Measurements from ENCODE around the gene CDH4.

CDH4 gene

DNA sequence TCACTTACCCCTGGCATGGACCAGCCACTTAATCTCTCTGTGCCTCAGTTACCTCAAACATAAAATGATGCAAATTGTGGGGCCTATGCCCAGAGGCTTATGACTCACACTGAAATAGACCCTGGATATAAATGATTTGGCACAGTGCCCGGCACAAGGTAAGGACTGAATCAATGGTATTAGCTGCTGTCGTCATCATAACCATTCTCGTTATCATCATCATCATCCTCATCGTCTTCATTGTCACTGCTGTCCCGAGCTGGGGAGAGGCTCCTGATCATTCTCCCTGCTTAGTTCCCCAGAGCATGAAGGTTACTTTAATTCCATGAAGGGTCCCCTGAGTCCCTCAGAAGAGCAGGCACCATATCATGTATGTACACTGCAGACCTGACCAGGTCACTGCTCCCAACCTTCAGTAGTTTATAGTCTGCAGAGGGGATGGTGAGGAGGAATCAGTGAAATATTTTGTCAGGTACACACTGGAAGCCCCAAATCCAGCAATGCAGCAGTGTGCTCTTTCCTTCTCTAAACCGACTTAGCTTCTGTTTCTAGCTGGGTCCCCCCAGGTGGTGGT, 664.3 kb downstream of the CDH4 start:
- DNase-seq, result no peak

DNA sequence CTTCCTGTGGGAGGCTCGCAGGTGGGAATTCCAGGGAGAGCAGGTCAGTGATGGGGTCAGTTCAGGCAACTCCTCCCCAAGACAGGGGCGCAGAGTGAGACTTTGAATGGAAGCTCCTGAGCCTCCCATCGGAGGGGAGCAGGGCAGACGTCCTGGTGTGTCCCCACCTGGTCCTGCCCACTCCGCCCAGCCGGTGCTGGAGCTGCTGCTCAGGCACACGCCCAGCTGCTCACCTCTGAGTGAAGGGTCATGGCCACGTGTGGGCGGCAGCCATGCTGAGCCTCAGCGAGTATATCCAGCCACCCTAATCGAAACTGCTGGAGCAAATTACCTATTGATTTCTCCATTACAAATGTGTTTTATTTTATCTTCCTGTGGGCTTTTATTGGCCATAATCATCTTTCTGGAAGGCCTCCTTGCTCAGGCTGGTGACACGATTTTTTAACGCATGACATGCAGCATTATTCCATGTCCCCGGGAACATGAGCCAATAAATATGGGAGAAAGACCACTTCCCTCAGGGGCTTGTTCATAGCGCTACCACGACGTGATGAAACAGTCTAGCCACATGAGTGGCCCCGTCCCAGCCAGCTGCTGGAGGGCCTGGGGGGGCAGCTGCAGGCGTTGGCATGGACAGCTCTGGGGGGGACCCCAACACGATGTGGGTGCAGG, 665.5 kb downstream of the CDH4 start:
- no peak for DNase-seq

- DNase-seq, result no peak
These were observed 666.5 kb downstream of the CDH4 start for GRCh38 chr20:61918548-61918947.

DNA sequence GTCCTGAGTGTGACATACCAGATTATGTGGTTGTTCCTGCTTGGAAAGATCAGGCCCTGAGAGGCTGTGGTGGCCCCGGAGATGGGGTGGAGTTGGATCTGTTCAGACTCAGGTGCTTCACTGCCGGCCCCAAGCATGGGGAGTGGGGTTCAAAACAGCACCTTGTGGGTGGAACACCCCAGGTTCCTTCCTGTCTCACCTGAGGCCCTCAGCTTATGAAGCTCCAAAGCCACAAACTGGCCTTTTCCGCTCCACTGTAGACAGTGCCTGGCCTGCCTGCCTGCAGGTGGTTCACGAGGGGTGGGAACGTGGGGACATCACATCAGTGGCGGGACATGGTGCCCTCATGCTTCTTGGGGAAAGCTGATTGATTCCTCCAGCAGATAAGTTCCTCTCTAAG, 667.2 kb downstream of the CDH4 start:
- DNase-seq, result no peak

GRCh38 chr20:61919675-61920365, 667.8 kb downstream of the CDH4 start:
- no peak for DNase-seq

- no peak for DNase-seq
These were observed 670.4 kb downstream of the CDH4 start for GRCh38 chr20:61922411-61922810.

DNA sequence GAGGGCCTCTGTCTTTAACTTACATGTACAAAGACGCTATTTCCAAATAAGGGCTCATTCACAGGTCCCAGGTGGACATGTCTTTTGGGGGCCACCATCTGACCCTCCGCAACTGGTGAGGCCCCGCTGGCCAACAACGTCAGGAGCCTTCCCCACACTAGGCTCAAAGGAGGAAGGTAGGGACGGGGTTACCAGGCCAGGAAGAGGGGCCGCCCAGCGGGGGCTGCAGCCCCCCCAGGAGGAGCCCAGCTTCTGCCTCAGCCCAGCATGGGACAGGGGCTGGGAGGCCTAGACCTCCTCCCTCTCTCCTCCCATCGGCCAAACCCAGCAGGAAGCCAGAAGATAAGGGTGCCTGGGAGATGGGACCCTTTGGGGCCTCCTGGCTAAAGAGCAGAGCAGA, 670.9 kb downstream of the CDH4 start:
- no peak for DNase-seq

DNA sequence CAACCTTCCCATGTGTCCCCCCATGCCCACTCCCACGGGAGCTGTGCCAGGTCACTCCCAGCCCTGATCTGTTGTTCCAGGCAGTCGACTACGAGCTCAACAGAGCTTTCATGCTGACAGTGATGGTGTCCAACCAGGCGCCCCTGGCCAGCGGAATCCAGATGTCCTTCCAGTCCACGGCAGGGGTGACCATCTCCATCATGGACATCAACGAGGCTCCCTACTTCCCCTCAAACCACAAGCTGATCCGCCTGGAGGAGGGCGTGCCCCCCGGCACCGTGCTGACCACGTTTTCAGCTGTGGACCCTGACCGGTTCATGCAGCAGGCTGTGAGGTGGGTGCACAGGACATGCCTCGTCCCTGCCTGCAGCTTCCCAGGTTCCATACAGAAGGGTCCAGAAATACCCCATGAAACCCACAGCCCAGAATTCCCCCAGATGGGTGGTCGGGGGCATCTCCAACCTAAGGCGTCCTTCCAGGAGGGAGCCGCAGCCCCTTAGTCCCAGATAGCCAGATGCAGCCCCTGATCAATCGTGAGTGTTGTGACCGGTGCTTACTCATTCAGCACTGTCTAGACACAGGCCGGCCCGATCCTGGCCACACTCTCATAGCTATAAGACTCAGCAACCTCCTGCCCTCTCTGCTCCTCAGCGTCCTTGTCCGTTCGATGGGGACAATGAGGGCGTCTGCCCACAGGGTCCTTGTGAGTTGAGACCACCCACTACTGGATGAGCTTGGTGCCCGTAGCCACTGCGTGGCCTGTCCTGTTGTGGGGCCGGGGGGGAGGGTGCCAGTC, 671.5 kb downstream of the CDH4 start:
- no peak for DNase-seq

GRCh38 chr20:61924211-61924857, 672.3 kb downstream of the CDH4 start:
- DNase-seq, result no peak

DNA sequence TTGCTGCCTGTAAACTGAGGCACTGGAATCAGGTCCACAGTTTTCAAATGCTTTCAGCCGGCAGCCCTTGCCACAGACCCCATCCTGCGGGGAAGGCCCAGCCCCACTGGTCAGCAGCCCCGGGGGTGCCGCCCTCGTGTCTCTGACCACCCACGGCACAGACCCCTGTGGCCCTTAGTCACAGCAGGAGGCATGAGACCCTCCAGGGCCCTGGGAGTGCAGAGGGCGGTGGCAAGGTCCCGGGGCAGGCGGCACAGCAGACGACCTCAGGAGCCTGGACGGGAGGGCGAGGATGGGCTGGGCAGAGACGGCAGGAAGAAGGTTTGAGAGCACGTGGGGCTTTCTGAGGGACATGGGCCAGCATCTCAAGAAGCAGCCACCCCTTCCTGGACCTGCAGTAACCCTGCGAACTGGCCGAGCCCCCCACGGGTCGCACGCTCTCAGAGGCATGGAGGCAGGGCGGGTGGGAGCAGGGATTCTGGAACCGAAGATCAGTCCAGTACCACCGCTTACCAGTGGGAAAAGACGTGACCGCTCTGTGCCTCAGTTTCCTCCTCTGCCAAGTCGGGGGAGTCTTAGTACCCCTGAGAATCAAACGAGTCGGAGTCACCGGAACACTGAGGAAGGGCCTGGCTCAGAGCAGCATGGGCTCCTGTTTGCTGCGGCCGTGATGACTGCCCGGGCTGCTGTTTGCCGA, 672.9 kb downstream of the CDH4 start:
- no peak for DNase-seq

GRCh38 chr20:61925555-61926252, 673.6 kb downstream of the CDH4 start:
- peak; percentile 65 for DNase-seq

GRCh38 chr20:61926253-61926613, 674.2 kb downstream of the CDH4 start:
- DNase-seq, result no peak

- DNase-seq, result no peak
These were observed 674.7 kb downstream of the CDH4 start for GRCh38 chr20:61926796-61927192.

DNA sequence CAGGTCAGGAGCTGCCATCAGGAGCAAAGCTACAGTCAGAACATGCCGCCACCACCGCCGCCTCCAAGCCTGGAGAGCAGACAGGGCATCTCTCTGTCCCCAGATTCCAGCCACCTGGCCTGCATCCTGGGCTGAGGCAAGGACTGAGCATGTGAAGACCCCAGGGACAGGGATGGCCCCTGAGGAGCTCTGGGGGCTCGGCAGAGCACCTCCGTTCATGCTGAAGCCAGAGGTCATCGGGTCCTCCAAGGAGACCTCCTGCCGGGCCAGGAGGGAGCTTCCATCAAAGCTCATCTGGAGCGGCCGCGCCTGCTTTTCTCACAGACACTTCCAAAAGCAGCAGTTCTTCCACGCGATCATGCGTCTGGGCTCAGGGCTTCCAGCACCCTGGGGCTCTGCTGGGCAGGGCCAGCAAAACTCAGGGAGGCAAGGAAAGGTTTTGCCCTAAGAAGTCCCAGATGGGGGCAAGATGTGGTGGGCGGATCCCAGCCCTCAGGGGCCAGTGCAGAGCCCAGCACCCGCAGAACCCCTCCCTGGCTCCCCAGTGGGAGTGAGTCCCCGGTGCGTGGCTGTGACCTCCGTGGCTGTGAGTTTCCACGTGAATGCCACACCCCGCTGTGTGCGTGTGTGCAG, 675.2 kb downstream of the CDH4 start:
- DNase-seq, result no peak

DNA sequence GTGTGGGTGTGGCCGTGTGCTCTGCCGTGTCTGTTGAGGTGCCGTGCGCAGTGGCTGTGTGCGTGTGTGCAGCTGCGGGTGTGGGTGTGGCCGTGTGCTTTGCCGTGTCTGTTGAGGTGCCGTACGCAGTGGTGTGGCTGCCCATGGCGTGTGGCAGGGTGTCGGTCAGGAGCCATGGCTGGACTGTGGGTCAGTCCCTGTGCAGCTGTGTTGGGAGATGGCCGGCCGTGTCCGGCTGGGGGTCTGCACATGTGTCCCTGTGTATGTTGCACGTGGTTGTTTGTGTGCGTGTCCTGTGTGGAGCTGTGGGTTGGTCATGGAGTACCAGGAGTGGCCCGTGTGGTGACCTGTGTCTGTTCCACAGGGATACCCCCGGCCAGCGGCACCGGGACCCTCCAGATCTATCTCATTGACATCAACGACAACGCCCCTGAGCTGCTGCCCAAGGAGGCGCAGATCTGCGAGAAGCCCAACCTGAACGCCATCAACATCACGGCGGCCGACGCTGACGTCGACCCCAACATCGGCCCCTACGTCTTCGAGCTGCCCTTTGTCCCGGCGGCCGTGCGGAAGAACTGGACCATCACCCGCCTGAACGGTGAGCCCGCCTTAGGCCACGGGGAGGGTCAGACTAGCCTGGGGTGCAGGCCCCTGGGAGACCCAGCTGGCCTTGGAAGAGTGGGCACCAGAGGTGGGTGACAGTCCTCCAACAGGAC, 675.9 kb downstream of the CDH4 start:
- no peak for DNase-seq

DNA sequence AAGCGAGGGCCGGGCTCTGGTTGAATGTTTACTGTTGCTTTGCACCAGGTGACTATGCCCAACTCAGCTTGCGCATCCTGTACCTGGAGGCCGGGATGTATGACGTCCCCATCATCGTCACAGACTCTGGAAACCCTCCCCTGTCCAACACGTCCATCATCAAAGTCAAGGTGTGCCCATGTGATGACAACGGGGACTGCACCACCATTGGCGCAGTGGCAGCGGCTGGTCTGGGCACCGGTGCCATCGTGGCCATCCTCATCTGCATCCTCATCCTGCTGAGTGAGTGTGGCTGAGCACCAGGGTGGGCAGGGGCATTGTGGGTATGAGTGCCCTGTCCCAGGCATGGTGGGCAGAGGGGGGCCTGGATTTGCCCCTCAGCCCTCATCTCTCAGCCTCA, 677.5 kb downstream of the CDH4 start:
- DNase-seq, result no peak

- no peak for DNase-seq
These were observed 678.1 kb downstream of the CDH4 start for GRCh38 chr20:61929971-61930666.

DNA sequence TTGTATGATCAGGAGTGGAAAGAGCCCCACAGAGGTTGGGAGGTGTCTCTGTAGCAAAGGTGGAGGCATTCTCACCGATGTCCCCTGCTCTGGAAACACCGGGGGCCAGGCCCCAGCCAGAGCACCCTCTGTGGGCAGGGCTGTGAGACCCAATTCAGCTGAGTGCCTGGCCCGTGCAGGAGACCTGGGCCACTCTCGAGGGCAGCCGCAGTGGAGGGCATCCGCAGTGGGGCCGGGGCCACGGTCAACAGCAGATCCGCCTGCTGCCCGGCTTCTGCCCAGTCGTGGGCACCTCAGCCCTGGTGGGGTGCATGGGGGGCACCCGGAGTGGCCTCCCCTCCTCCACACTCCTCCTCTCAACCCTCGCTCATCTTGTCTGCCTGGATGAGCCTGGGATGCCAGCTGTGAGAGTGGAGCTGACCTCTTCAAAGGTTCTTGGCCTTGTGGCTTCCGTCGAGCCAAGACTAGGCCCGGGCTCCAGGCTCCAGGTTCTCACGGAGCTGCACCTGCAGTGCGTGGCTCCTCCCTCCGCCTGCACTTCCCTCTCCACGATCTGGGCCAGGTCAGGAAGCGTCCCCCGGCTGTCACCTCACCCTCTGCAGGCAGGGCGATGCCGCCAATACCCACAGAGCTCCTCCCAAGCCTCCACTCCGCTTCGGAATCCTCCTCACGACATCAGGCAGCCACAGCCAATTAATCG, 678.9 kb downstream of the CDH4 start:
- no peak for DNase-seq

- no peak for DNase-seq
These were observed 679.6 kb downstream of the CDH4 start for GRCh38 chr20:61931476-61932198.
